NCI-H2227 (cell line): ENCODE results near the gene RER1.

Experiments used
- DNase-seq: peaks from one replicate; lab custom pipeline; 2025; ENCODE audit not compliant: unreplicated experiment; lab: John Stamatoyannopoulos, UW

The RER1 gene

DNA sequence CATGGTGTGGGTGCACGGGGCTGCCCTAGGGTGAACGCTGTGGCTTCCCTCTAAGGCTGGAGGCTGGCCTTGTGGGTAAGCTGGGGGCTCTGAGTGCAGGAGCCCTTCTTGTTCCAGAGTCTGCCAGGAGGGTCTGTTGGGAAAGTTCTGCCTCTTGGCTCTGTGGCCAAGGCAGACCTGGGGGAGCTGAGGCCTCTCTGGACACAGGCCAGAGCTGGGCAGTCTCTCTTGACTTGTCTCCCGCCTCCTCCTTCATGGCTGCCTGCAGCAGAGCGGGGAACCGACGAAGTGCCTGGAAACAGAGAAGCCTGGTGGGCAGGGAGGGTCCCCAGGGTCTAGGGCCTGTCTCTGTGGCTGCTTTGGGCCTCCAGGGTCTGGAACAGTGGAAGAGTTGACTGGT, 51.0 kb downstream of the RER1 start:
- no peak for DNase-seq

GRCh38 chr1:2443277-2444137, 51.9 kb downstream of the RER1 start:
- DNase-seq = peak; percentile 66

DNA sequence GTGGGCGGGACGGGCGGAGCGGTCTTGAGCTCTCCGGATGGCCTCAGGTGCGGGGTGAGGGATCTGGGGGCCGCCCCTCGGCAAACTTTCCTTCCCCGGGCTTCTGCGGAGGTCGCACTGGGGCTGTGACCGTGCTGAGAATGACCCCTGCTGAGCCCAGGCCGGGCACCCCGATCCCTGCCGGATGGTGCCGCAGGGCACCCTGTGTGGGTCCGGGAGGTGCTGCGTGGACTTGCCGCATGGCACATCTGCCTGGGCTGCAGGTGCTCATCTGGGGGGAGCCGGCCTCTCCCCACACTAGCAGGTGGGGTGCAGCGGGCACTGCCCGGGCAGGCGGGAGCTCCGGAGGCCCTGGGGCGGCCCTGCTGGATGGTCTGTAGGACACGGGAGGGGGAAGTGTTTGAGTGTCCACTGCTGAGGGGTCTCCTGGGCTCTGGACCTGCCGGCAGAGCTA, 52.5 kb downstream of the RER1 start:
- no peak for DNase-seq

DNA sequence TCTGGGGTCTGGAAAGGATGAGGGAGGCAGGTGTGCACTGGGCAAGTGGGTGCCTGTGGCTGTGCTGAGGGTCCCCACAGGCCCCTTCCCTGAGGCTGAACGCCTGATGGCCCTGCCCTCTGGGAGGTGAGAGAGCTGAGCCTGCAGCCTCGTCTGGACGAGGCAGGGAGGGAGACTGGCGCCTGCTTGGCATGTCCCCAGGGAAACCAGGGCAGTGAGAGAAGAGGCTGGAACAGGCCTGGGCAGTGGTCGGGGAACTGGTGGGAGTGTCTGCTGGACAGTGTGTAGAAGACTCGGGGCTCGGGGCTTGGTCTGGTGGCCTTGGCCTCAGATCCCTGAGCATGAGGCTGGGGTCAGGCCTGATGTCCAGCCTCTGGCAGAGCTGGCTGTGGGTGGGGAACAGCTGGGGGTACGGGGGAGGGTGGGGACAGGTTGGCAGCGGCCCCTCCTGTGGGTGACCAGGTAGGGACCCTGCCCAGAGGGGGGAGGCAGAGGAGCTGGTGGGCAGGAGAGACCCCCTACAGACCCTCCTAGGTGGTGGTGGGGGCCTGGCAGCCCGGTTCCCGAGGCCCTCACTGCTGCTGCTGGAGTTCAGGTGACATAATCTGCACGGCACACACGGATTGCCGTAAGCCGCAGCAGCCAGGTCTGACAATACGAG, 53.7 kb downstream of the RER1 start:
- DNase-seq = no peak

DNA sequence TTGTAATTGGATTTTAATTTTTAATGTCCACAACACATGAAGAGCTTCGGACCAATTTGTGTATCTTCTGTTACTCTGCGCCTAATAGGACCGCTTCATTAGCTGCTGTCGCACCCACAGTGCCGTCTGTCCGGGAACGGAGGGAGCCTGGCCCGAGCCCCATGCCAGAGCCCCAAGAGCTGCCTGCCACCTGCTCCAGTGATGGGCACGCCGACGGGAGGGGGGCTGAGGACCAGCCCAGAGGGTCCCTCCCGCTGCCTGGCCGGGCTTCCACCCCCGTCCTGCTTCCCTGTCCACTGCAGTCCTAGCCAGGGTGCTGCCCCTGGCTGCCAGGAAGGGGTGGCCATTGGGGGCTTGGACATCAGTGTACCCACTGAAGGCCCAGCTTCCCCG, 54.2 kb downstream of the RER1 start:
- DNase-seq = no peak

- peak; percentile 42 for DNase-seq
Measured at GRCh38 chr1:2446394-2446793, 54.8 kb downstream of the RER1 start.

GRCh38 chr1:2446861-2447260, 55.2 kb downstream of the RER1 start:
- no peak for DNase-seq

DNA sequence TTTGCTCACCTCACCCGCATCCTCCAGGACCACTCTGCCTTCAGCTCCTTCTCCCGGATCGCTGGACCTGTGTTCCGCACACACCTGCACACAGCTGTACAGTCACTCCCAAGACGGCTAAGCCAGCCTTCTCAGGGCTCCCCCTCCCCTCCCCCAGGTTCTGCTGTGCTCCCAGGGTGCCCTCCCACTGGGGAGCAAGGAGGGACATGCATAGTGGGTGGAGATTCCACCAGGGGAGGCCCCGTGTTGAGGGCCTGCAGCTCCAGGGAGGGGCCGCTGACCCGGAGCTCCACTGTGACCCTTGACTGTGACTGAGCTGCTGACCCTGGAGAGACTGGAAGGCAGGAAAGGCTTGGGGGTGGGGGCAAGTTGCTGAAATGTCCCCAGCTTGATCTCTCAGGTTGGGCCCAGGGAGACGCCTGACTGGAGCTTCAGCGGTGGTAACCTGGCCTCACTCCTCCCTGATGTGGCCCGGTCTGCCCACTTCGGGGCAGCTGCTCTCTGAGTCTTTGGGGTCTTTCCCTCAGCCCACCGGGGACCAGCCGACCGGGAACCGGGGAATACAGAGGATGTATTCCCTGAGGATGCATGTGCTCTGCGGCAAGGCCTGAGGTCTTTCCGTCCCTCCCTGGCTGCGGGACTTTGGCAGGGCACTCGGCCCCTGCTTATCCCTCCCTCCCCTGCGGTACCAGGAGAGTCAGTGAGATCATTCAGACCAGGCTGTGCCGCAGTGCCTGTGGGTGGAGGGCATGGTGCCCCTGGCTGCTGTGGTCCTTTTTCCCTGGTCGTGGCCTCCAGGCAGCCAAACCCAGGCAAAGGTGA, 55.8 kb downstream of the RER1 start:
- DNase-seq = no peak

GRCh38 chr1:2448098-2448445, 56.4 kb downstream of the RER1 start:
- DNase-seq = no peak

- DNase-seq = no peak
Measured at GRCh38 chr1:2449636-2450454, 58.2 kb downstream of the RER1 start.

GRCh38 chr1:2451741-2452140, 60.1 kb downstream of the RER1 start:
- DNase-seq = no peak

- DNase-seq = no peak
Measured at GRCh38 chr1:2452201-2452931, 60.7 kb downstream of the RER1 start.

- no peak for DNase-seq
Measured at GRCh38 chr1:2452932-2453315, 61.3 kb downstream of the RER1 start.

DNA sequence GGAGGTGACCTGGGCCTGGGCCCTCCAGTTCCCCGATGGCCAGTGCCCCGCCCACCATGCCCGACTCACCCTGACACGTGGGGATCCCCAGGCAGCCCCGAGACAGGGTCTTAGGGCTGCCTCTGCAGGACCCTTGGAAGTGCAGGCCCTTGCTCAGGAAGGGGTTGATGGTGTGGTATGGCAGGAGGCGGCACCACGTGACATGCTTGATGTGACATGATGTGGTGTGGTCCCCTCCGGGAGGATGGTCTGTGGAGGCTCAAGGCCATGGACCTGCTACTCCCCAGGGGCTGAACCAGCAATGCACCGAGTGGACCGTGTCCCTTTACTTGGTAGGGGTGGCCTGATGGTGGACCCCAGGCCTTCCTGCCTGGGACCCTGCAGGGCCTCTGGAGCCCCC, 62.6 kb downstream of the RER1 start:
- no peak for DNase-seq
